ENCODE data around the gene ZNF141.
"Not testable (repeated sequence)": the region's sequence is repeated elsewhere in the genome, so short reads cannot be mapped to it uniquely, and the experiment has no call there.

ZNF141 gene

DNA sequence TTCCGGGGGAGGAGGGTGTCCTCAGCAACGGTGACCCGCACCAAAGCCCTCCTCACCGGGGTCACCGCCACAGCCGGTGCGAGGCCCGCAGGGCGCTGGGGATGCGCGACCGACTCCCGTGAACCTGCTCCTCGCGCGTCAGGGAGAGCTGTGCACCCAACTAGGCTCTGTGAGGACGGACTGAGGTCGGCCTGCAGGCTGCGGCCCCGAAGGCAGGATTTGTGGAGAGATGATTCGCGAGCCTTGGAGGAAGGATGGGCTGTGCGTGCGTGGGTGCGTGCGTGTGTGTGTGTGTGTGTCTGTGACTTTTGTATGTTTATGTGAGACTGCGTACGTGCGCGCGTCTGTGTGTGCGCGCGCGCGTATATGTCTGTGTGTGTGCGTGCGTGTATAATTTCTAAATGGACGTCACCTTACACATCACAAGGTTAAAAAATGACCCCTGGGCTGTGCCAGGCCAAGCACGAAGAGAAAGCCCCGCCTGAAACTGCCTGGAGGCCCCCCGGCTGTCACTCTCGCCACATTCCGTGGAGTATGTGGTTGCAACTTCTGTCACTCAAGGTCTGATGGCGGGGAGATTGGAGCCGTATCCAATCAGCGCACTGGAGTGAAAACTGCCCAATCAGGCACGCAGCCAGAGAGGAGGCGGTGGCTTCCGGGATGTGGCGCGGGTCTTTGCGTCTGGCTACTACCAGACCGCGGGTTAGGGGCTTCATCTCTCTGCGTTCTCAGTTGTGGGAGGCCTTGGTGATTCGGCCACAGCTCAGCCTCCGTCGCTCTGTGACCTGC lies at the start of gene ZNF141:
TSS of gene ZNF141 (plus strand) at position 672 of the 789 bp plus-strand sequence. CDS start 170 bp downstream, outside the sequence.
- DNase-seq, result peak; percentile 97

- peak; percentile 3 for DNase-seq
Observed at GRCh38 chr4:288891-289290, 48.7 kb upstream of the ZNF141 start.

DNA sequence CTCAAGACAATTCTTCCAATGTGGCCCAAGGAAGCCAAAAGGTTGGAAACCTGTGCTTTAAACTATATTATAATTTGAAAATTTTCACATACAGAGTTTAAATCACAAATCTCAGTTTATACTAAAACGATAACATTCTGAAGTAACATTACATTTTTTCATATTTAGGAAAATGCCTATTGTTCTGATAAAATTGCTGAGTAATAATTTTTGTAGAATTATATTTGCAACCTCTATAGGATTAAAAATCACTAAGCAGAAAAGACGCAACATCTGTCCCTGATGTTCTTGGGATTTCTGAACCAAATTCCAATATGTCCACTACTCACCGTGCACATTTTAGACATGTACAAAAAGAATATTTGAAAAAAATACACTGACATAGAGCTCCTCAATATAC lies 42.9 kb upstream of the ZNF141 start:
- no peak for DNase-seq

DNA sequence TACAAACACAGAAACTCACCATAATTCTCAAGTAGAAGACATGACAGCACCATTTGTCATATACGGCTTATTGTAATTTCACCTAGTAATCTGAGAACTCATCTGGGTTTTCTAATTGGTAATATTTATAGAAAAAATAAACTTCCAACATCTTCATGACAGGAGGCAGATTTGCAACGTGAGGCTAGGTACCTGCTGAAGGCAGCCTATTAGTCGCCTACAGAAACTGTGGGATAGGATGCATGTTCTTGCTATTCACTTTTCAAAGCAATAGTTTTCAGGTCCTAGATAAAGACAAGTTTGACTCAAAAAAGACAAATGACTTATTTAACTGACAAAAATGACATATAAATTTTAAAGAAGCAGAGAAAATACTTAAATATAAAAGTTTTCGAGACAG lies 35.2 kb upstream of the ZNF141 start:
- no peak for DNase-seq

DNA sequence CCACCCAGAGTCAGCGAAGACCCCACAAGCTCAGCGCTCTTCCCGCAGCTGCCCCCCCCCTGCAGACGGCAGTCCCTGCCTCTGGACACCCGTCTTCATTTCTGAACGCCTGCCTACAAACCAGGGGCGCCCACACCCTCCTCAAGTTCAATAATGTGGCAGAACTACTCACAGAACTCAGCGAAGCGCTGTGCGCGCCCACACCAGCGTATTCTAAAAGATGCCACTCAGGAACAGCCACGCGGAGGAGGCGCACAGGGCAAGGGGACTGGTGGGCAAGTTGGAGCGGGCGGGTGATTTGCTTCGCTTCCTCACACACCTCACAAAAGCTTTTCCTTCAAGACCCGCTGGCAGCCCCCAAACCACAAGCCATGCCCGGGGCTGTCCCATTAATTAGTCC lies 33.1 kb upstream of the ZNF141 start:
- DNase-seq, result not testable (repeated sequence)

GRCh38 chr4:304969-305680 lies 32.5 kb upstream of the ZNF141 start, which contains the start of gene ZNF732:
ZNF732 (minus strand) TSS chr4:305474; CDS start chr4:305310, 164 bp downstream.
- no peak for DNase-seq

DNA sequence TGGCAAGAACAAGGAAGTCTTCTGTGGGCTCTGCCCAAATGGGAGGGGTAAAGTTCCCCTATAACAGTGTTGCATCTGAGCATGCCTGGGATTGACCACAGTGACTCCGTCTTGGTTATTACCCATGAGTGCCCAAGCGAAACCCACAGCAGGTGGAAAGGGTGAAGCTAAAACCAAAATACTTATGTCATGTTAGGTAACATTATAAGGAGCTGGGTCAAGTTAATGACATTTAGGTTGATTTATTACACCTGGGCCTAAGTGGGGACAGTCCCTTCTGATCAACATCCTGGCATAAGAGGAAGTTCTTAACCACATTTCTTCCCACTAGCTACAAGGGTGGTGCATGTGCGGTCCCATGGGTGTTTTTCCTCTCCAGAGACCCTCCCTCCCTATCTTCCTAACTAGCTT lies 31.1 kb upstream of the ZNF141 start:
- DNase-seq, result no peak

GRCh38 chr4:309807-310206 lies 27.8 kb upstream of the ZNF141 start:
- DNase-seq, result no peak

DNA sequence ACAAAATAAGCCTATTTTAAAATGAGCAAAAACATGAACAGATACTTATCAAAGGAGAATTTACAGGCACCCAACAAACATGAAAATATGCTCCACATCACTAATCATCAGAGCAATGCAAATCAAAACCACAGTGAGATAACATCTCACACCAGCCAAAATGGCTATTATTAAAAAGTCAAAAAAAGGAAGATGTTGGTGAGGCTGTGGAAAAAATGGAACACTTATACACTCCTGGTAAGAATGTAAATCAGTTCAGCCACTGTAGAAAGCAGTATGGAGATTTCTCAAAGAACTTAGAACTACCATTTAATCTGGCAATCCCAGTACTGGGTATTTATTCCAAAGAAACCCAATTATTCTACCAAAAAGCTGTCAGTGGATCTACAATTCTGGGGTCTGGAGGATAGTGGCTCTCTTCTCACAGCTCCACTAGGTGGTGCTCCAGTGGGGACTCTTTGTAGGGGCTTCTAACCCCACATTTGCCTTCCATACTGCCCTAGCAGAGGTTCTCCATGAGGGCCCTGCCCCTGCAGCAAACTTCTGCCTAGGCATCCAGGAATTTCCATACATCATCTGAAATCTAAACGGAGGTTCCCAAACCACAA lies 23.2 kb upstream of the ZNF141 start:
- no peak for DNase-seq

- no peak for DNase-seq
Observed at GRCh38 chr4:328729-329128, 8.9 kb upstream of the ZNF141 start.

DNA sequence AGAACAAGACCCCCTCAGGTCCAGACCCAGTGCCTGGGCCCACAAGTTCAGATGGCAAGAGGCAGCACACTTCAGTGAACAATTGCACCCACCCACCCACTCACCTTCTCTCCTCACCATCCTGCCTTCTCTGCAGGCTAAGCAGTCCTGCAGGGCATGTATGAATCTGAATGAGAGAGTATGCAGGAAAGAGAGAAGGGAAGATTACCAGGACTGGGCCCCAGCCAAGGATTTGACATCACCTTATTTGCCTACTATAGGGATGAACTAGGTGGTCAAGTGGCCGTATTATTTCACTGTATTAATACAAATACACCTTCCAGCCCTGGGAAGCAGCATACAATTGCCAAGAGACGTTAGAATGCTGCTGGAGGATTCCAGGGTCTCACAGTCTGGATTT lies 2.1 kb upstream of the ZNF141 start:
- DNase-seq, result no peak

DNA sequence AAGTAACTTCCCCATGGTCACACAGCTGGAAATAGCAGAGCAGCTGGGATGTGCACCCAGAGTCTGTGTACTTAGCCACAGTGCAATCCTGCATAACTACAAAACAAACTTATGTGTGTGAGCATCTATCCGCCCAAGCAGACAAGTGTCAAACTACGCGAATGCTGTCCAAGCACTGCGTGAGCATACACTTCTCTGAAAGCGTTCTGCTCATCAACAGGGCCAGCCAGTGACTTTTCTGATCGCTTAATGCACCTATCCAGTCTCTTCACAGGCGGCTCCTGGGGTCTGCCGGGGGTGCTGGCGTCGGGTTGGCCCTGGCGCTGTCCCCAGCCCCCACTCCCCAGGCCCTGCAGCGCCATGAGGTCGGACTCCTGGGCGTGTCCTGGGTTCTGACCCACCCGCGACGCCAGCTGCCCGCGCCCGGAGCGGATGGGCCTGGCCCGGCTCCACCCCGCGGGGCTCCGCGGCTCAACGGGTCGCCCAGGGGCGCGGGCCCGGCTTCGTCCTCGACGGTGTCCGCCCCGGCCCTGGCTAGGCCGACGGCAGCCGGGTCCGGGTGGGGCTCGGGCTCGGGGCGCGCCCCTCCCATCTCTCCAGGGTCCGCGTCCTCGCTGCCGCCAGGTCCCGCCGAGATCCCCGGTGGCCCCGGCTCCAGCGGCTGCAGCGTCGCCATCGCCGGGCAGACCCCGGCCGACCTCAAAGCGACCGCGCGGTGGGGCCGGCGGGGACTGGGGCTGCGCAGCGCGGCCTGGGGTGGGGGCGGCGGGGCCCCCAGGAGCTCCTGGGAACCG lies 1.3 kb upstream of the ZNF141 start:
- DNase-seq, result peak; percentile 2

DNA sequence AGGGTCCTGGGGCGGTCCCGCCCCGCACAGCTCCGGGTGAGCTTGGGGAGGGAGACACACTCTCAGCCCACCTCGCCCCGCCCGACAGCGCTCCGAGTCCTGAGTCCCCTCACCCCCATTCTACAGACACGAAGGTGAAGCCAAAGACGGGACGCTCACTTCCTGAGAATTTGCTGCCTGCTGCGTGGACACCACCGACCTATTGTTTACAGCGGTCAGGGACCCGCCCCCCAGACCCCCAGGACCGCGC lies 796 bp upstream of the ZNF141 start:
- DNase-seq, result no peak

DNA sequence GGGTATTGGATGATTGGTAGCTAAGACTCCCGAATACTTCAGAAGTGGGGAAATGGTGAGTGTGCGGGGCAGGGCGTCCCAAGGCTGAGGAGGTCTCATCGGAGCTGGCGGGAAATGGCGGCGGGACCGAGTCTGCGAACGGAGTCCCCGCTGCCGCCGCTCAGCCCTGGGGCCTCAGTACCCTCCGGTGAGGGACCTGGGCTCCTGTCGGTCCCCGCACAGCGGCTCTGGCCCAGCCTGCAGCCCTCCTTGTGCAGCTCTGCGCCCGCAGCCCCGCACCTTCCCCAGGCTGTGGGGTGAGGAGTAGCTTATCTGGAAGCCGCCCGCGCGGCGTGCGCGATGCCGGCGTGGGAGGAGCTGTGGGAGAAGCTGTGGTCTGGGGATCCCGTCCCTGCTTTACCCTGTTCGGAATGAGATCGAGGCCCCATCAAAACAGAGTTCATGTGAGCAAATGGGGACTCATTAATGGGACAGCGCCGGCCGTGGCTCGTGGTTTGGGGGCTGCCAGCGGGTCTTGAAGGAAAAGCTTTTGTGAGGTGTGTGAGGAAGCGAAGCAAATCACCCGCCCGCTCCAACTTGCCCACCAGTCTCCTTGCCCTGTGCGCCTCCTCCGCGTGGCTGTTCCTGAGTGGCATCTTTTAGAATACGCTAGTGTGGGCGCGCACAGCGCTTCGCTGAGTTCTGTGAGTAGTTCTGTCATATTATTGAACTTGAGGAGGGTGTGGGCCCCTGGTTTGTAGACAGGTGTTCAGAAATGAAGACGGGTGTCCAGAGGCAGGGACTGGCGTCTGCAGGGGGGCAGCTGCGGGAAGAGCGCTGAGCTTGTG lies 531 bp downstream of the ZNF141 start:
- peak; percentile 41 for DNase-seq

GRCh38 chr4:338759-339097 lies 1.1 kb downstream of the ZNF141 start:
- DNase-seq, result peak; percentile 7

DNA sequence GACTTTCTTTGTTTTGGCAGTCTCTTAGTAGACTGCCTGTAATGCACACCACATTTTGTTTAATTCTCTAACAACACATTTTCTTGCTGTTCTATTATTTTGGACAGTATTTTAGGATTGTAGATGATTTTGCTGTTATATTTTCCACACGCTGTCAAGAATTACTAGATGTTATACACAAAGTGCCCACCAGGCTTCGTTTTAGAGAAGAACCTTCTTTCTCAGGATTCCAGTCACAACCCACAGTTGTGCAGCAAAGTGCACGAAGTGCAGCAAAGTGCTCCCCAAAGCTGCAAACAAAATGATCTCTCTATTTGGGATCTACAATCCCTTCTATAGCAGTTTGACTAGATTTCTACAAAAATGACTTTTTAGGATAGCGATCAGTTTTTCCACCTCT lies 2.4 kb downstream of the ZNF141 start:
- DNase-seq, result no peak

GRCh38 chr4:373062-373839 lies 35.6 kb downstream of the ZNF141 start:
- no peak for DNase-seq

DNA sequence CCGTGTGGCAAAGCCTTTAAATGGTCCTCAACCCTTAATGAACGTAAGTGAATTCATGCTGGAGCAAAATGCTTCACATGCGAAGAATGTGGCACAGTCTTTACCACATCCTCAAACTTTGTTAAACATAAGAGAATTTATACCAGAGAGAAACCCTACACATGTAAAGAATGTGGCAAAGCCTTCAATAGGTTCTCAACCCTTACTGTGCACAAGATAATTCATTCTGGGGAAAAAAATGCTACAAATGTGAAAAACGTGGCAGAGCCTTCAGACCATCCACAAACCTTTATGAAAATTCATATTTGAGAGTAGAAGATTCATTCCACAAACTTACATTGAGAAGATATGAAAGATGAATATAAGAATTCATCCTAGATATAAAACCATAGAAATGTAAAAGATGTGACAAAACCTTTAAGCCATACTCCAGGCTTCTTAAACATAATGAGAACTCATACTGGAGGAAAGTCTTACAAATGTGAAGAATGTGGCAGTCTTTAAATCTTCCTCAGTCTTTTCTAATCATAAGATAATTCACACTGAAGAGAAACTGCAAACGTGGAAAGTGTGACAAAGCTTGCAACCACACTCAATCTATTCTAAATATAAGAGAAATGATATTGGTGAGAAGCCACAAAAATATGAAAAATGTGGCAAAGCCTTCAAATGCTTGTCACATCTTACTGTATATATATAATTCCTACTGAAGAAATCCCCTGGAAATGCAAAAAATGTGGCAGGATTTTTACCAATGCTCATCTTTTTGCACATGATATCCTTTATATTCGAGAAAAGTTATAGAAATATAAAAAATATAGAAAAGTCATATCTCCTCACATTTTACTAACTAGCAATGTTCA lies 36.9 kb downstream of the ZNF141 start:
- DNase-seq, result no peak

- DNase-seq, result no peak
Observed at GRCh38 chr4:384311-385010, 46.8 kb downstream of the ZNF141 start.

Measured in EL (cell line).